Uterus (tissue), 2 donors: ENCODE results near the gene RETREG3.

Experiments
- POLR2A ChIP-seq, 2 donors: fragments of 450-650 bp; IDR thresholded peaks; one replicate each; pipeline ENCODE4 v1.6.1; 2016; ENCODE audit warnings: antibody characterized with exemption in 2 of 2, mild to moderate bottlenecking in 1 of 2, moderate library complexity in 1 of 2
- TF ChIP-seq, protein P1 (sequence below), 4 experiments: fragments of 200-600 bp in 2 of 4; fragments of 450-650 bp in 2 of 4; sonication (generic) in 2 of 4; IDR thresholded peaks; one replicate each; pipeline ENCODE4 v1.5.1; 2016 to 2019; ENCODE audit warnings: antibody characterized with exemption in 4 of 4, mild to moderate bottlenecking in 2 of 4, moderate library complexity in 1 of 4

GRCh38 chr17:42559075-42559474 is 50.1 kb downstream of the RETREG3 start:
- TF ChIP-seq POLR2A (IDR thresholded peaks at IDR 0.05): no peak
- TF ChIP-seq, protein P1, sequence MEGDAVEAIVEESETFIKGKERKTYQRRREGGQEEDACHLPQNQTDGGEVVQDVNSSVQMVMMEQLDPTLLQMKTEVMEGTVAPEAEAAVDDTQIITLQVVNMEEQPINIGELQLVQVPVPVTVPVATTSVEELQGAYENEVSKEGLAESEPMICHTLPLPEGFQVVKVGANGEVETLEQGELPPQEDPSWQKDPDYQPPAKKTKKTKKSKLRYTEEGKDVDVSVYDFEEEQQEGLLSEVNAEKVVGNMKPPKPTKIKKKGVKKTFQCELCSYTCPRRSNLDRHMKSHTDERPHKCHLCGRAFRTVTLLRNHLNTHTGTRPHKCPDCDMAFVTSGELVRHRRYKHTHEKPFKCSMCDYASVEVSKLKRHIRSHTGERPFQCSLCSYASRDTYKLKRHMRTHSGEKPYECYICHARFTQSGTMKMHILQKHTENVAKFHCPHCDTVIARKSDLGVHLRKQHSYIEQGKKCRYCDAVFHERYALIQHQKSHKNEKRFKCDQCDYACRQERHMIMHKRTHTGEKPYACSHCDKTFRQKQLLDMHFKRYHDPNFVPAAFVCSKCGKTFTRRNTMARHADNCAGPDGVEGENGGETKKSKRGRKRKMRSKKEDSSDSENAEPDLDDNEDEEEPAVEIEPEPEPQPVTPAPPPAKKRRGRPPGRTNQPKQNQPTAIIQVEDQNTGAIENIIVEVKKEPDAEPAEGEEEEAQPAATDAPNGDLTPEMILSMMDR (IDR thresholded peaks at IDR 0.05): no peak
